ENCODE results near the gene STUM.

STUM gene

GRCh38 chr1:226532553-226532952 lies 16.0 kb upstream of the STUM start:
- Histone ChIP-seq H3K9me3 (ENCODE audit: control insufficient read depth in 1 of 2, low read length in 2 of 2) (no peaks in the 10 kb centered on the region), H3K4me1 (ENCODE audit: control insufficient read depth in 1 of 2, insufficient read depth in 2 of 2, low read length in 2 of 2) (no peaks in the 10 kb centered on the region), H3K27ac (ENCODE audit: low read depth, low read length) (no peak overlapping the region), H3K27me3 (ENCODE audit: control insufficient read depth in 1 of 2, insufficient read depth in 2 of 2, low read length in 2 of 2) (no peaks in the 10 kb centered on the region), H3K9ac (ENCODE audit: low read depth in 1 of 2, low read length in 2 of 2) (no peak overlapping the region), H3K36me3 (ENCODE audit: control insufficient read depth in 1 of 2, insufficient read depth in 2 of 2, low read length in 2 of 2) (no peaks in the 10 kb centered on the region), H3K4me3 (ENCODE audit: low read depth in 1 of 2, low read length in 2 of 2) (no peak overlapping the region)

- Histone ChIP-seq H3K9ac (ENCODE audit: low read depth in 1 of 2, low read length in 2 of 2) (no peak overlapping the region), H3K27me3 (ENCODE audit: control insufficient read depth in 1 of 2, insufficient read depth in 2 of 2, low read length in 2 of 2) (no peaks in the 10 kb centered on the region), H3K36me3 (ENCODE audit: control insufficient read depth in 1 of 2, insufficient read depth in 2 of 2, low read length in 2 of 2) (no peaks in the 10 kb centered on the region), H3K4me3 (ENCODE audit: low read depth in 1 of 2, low read length in 2 of 2) (no peak overlapping the region), H3K9me3 (ENCODE audit: control insufficient read depth in 1 of 2, low read length in 2 of 2) (no peaks in the 10 kb centered on the region), H3K4me1 (ENCODE audit: control insufficient read depth in 1 of 2, insufficient read depth in 2 of 2, low read length in 2 of 2) (no peaks in the 10 kb centered on the region), H3K27ac (ENCODE audit: low read depth, low read length) (no peak overlapping the region)
Observed at GRCh38 chr1:226533220-226533619, 15.3 kb upstream of the STUM start.

GRCh38 chr1:226534098-226534497 lies 14.5 kb upstream of the STUM start:
- no peaks in the 10 kb centered on the region for H3K27me3 ChIP-seq (ENCODE audit: control insufficient read depth in 1 of 2, insufficient read depth in 2 of 2, low read length in 2 of 2)
- H3K9ac ChIP-seq (ENCODE audit: low read depth in 1 of 2, low read length in 2 of 2) = no peak overlapping the region
- no peaks in the 10 kb centered on the region for H3K4me1 ChIP-seq (ENCODE audit: control insufficient read depth in 1 of 2, insufficient read depth in 2 of 2, low read length in 2 of 2)
- no peaks in the 10 kb centered on the region for H3K36me3 ChIP-seq (ENCODE audit: control insufficient read depth in 1 of 2, insufficient read depth in 2 of 2, low read length in 2 of 2)
- H3K27ac ChIP-seq (ENCODE audit: low read depth, low read length) = no peak overlapping the region
- H3K4me3 ChIP-seq (ENCODE audit: low read depth in 1 of 2, low read length in 2 of 2) = no peak overlapping the region
- no peaks in the 10 kb centered on the region for H3K9me3 ChIP-seq (ENCODE audit: control insufficient read depth in 1 of 2, low read length in 2 of 2)

GRCh38 chr1:226534645-226535044 lies 13.9 kb upstream of the STUM start:
- Histone ChIP-seq H3K27me3 (ENCODE audit: control insufficient read depth in 1 of 2, insufficient read depth in 2 of 2, low read length in 2 of 2) (no peaks in the 10 kb centered on the region), H3K36me3 (ENCODE audit: control insufficient read depth in 1 of 2, insufficient read depth in 2 of 2, low read length in 2 of 2) (no peaks in the 10 kb centered on the region), H3K4me3 (ENCODE audit: low read depth in 1 of 2, low read length in 2 of 2) (no peak overlapping the region), H3K27ac (ENCODE audit: low read depth, low read length) (no peak overlapping the region), H3K4me1 (ENCODE audit: control insufficient read depth in 1 of 2, insufficient read depth in 2 of 2, low read length in 2 of 2) (no peaks in the 10 kb centered on the region), H3K9me3 (ENCODE audit: control insufficient read depth in 1 of 2, low read length in 2 of 2) (no peaks in the 10 kb centered on the region), H3K9ac (ENCODE audit: low read depth in 1 of 2, low read length in 2 of 2) (no peak overlapping the region)

- no peaks in the 10 kb centered on the region for H3K9me3 ChIP-seq (ENCODE audit: control insufficient read depth in 1 of 2, low read length in 2 of 2)
- no peak overlapping the region for H3K4me3 ChIP-seq (ENCODE audit: low read depth in 1 of 2, low read length in 2 of 2)
- H3K36me3 ChIP-seq (ENCODE audit: control insufficient read depth in 1 of 2, insufficient read depth in 2 of 2, low read length in 2 of 2) = no peaks in the 10 kb centered on the region
- H3K4me1 ChIP-seq (ENCODE audit: control insufficient read depth in 1 of 2, insufficient read depth in 2 of 2, low read length in 2 of 2) = no peaks in the 10 kb centered on the region
- no peak overlapping the region for H3K27ac ChIP-seq (ENCODE audit: low read depth, low read length)
- H3K27me3 ChIP-seq (ENCODE audit: control insufficient read depth in 1 of 2, insufficient read depth in 2 of 2, low read length in 2 of 2) = no peaks in the 10 kb centered on the region
- no peak overlapping the region for H3K9ac ChIP-seq (ENCODE audit: low read depth in 1 of 2, low read length in 2 of 2)
Observed at GRCh38 chr1:226535666-226536065, 12.9 kb upstream of the STUM start.

GRCh38 chr1:226541231-226541630 lies 7.3 kb upstream of the STUM start:
- Histone ChIP-seq H3K9me3 (ENCODE audit: control insufficient read depth in 1 of 2, low read length in 2 of 2) (no peaks in the 10 kb centered on the region), H3K36me3 (ENCODE audit: control insufficient read depth in 1 of 2, insufficient read depth in 2 of 2, low read length in 2 of 2) (no peaks in the 10 kb centered on the region), H3K27ac (ENCODE audit: low read depth, low read length) (no peak overlapping the region), H3K9ac (ENCODE audit: low read depth in 1 of 2, low read length in 2 of 2) (no peak overlapping the region), H3K27me3 (ENCODE audit: control insufficient read depth in 1 of 2, insufficient read depth in 2 of 2, low read length in 2 of 2) (peaks cover 0 to 1% of the 10 kb centered on the region in 2 donors), H3K4me3 (ENCODE audit: low read depth in 1 of 2, low read length in 2 of 2) (no peak overlapping the region), H3K4me1 (ENCODE audit: control insufficient read depth in 1 of 2, insufficient read depth in 2 of 2, low read length in 2 of 2) (peaks cover 4 to 17% of the 10 kb centered on the region in 2 donors)

- H3K9ac ChIP-seq (ENCODE audit: low read depth in 1 of 2, low read length in 2 of 2) = no peak overlapping the region
- H3K4me1 ChIP-seq (ENCODE audit: control insufficient read depth in 1 of 2, insufficient read depth in 2 of 2, low read length in 2 of 2) = peaks cover 4 to 17% of the 10 kb centered on the region in 2 donors
- no peak overlapping the region for H3K27ac ChIP-seq (ENCODE audit: low read depth, low read length)
- H3K36me3 ChIP-seq (ENCODE audit: control insufficient read depth in 1 of 2, insufficient read depth in 2 of 2, low read length in 2 of 2) = no peaks in the 10 kb centered on the region
- peak overlapping the region in 1 of 2 donors; percentile 24 for H3K4me3 ChIP-seq (ENCODE audit: low read depth in 1 of 2, low read length in 2 of 2)
- H3K27me3 ChIP-seq (ENCODE audit: control insufficient read depth in 1 of 2, insufficient read depth in 2 of 2, low read length in 2 of 2) = peaks cover 0 to 5% of the 10 kb centered on the region in 2 donors
- no peaks in the 10 kb centered on the region for H3K9me3 ChIP-seq (ENCODE audit: control insufficient read depth in 1 of 2, low read length in 2 of 2)
Observed at GRCh38 chr1:226541631-226542622, 6.6 kb upstream of the STUM start.

GRCh38 chr1:226542623-226543103 lies 5.9 kb upstream of the STUM start:
- H3K27me3 ChIP-seq (ENCODE audit: control insufficient read depth in 1 of 2, insufficient read depth in 2 of 2, low read length in 2 of 2) = peaks cover 0 to 5% of the 10 kb centered on the region in 2 donors
- H3K36me3 ChIP-seq (ENCODE audit: control insufficient read depth in 1 of 2, insufficient read depth in 2 of 2, low read length in 2 of 2) = no peaks in the 10 kb centered on the region
- no peaks in the 10 kb centered on the region for H3K9me3 ChIP-seq (ENCODE audit: control insufficient read depth in 1 of 2, low read length in 2 of 2)
- H3K4me1 ChIP-seq (ENCODE audit: control insufficient read depth in 1 of 2, insufficient read depth in 2 of 2, low read length in 2 of 2) = peaks cover 4 to 17% of the 10 kb centered on the region in 2 donors
- no peak overlapping the region for H3K27ac ChIP-seq (ENCODE audit: low read depth, low read length)
- no peak overlapping the region for H3K9ac ChIP-seq (ENCODE audit: low read depth in 1 of 2, low read length in 2 of 2)
- peak overlapping the region in 1 of 2 donors; percentile 24 for H3K4me3 ChIP-seq (ENCODE audit: low read depth in 1 of 2, low read length in 2 of 2)

- no peaks in the 10 kb centered on the region for H3K9me3 ChIP-seq (ENCODE audit: control insufficient read depth in 1 of 2, low read length in 2 of 2)
- H3K4me3 ChIP-seq (ENCODE audit: low read depth in 1 of 2, low read length in 2 of 2) = no peak overlapping the region
- H3K27me3 ChIP-seq (ENCODE audit: control insufficient read depth in 1 of 2, insufficient read depth in 2 of 2, low read length in 2 of 2) = peaks cover 7 to 8% of the 10 kb centered on the region in 2 donors
- H3K4me1 ChIP-seq (ENCODE audit: control insufficient read depth in 1 of 2, insufficient read depth in 2 of 2, low read length in 2 of 2) = peaks cover 24 to 42% of the 10 kb centered on the region in 2 donors
- H3K27ac ChIP-seq (ENCODE audit: low read depth, low read length) = no peak overlapping the region
- no peaks in the 10 kb centered on the region for H3K36me3 ChIP-seq (ENCODE audit: control insufficient read depth in 1 of 2, insufficient read depth in 2 of 2, low read length in 2 of 2)
- no peak overlapping the region for H3K9ac ChIP-seq (ENCODE audit: low read depth in 1 of 2, low read length in 2 of 2)
Observed at GRCh38 chr1:226545836-226546596, 2.5 kb upstream of the STUM start.

GRCh38 chr1:226546926-226547325 lies 1.6 kb upstream of the STUM start:
- Histone ChIP-seq H3K4me3 (ENCODE audit: low read depth in 1 of 2, low read length in 2 of 2) (no peak overlapping the region), H3K9ac (ENCODE audit: low read depth in 1 of 2, low read length in 2 of 2) (no peak overlapping the region), H3K9me3 (ENCODE audit: control insufficient read depth in 1 of 2, low read length in 2 of 2) (no peaks in the 10 kb centered on the region), H3K4me1 (ENCODE audit: control insufficient read depth in 1 of 2, insufficient read depth in 2 of 2, low read length in 2 of 2) (peaks cover 30 to 42% of the 10 kb centered on the region in 2 donors), H3K36me3 (ENCODE audit: control insufficient read depth in 1 of 2, insufficient read depth in 2 of 2, low read length in 2 of 2) (no peaks in the 10 kb centered on the region), H3K27me3 (ENCODE audit: control insufficient read depth in 1 of 2, insufficient read depth in 2 of 2, low read length in 2 of 2) (peaks cover 7 to 8% of the 10 kb centered on the region in 2 donors), H3K27ac (ENCODE audit: low read depth, low read length) (no peak overlapping the region)

Data from duodenal mucosa (tissue), 2 donors.